NCI-H2107 treated with DMSO at 0.1 percent for 48 hours (cell line): ENCODE data around the gene SEC14L1.

Experiments used
- DNase-seq: peaks from one replicate; lab custom pipeline; 2025; ENCODE audit not compliant: unreplicated experiment; lab: John Stamatoyannopoulos, UW

SEC14L1 gene

GRCh38 chr17:77211681-77212080, 70.9 kb downstream of the SEC14L1 start:
- no peak for DNase-seq

GRCh38 chr17:77212081-77212832, 71.5 kb downstream of the SEC14L1 start:
- DNase-seq: no peak

- no peak for DNase-seq
These were observed 72.3 kb downstream of the SEC14L1 start for GRCh38 chr17:77212833-77213777.

GRCh38 chr17:77213778-77214132, 73.0 kb downstream of the SEC14L1 start:
- DNase-seq: no peak

DNA sequence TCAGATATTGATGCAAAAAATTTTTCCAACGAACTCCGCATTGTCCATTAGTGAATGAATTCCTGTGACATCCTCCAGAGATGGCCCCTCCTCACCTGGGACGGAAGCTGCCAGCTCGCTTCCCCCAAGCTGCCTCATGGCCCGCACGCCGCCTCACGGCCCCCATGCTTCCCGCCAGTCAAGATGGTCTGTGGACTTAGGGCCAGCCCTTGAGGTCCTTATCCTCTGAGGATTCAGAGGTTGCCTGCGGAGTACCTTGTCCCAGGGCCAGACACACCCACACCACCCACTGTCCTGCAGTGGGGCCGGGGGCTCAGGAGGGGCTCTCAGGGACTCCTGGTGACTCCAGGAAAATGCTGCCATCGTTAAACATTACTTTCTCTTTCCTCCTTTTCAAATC, 73.6 kb downstream of the SEC14L1 start:
- no peak for DNase-seq

GRCh38 chr17:77214743-77215142, 74.0 kb downstream of the SEC14L1 start:
- no peak for DNase-seq

- DNase-seq: no peak
These were observed 74.5 kb downstream of the SEC14L1 start for GRCh38 chr17:77215281-77215680.

DNA sequence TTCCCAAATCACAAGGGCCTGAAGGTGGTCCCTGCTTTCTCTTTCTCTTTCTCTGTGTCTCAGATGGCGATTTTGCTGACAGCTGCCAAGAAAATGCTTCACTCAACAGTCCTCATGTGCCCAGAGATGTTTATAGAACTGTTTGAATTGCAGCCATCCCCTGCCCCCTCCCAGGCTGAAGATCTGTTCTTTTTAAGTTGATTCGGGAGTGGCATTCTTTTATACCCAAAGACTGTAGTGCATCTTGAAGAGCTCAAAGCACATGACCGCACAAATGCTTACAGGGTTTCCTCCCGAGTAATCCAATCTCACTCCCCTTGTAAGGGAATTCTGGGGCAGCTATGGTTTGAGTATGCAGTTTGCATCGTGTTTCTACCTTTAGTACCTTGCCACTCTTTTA, 75.7 kb downstream of the SEC14L1 start:
- DNase-seq: peak; percentile 30

DNA sequence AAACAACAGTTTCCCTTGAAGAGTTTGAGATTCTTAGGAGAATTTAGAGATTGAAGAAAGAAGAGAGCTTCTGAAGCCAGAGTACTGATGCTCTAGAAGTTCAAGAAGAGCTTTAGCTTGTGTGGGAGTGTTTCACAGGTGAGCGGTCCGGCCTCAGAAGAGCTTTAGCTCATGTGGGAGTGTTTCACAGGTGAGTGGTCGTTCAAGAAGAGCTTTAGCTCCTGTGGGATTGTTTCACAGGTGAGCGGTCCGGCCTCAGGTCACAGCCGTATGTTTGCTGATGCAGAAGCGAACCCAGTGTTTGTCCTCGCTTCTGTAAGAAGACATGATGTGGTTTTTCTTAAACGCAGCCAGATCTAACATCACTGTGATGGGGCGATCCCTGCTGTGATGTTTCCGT, 76.4 kb downstream of the SEC14L1 start:
- DNase-seq: no peak

GRCh38 chr17:77217566-77217965, 76.8 kb downstream of the SEC14L1 start:
- no peak for DNase-seq

GRCh38 chr17:77218902-77219301, 78.1 kb downstream of the SEC14L1 start:
- no peak for DNase-seq

GRCh38 chr17:77222356-77222755, 81.6 kb downstream of the SEC14L1 start:
- no peak for DNase-seq

- DNase-seq: no peak
These were observed 83.1 kb downstream of the SEC14L1 start for GRCh38 chr17:77223642-77224420.

GRCh38 chr17:77225265-77225664, 84.5 kb downstream of the SEC14L1 start:
- no peak for DNase-seq

DNA sequence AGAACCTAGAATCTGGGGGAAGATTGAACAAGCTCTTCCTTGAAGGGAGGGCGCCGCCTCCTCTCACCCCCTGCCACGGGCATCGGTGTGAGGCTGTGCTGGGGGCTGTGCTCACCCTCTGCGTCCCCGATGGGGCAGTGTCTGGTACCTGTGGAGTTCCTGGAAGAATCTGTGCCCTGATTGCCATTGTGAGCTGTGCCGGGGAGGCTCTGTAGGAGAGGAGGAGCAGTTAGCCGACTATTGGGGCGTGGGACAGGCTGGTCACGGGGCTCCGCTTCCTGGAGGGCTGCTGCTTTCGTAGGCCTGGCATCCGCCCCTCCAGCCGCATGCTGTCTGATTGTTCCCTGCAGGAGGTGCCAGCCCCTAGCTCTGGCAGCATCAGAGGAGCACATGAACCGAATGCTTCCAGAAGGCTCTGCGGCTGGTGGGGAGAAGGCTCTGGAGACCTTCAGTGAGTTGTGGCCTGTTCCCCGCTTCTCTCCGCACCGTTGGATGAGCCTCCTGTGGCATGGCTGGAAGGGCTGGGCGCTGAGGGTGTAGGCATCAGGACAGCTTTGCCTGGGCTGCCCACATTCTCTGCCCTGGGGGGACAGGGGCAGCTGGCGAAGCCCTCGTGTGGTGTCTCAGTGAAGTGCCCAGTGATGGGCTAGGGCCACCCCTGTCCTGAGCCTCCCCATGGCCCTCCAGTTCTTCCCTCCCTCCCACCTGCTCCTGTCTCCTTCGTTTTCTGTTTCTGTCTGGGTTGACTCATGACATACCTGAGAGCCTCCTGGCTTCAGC, 86.9 kb downstream of the SEC14L1 start:
- DNase-seq: no peak

DNA sequence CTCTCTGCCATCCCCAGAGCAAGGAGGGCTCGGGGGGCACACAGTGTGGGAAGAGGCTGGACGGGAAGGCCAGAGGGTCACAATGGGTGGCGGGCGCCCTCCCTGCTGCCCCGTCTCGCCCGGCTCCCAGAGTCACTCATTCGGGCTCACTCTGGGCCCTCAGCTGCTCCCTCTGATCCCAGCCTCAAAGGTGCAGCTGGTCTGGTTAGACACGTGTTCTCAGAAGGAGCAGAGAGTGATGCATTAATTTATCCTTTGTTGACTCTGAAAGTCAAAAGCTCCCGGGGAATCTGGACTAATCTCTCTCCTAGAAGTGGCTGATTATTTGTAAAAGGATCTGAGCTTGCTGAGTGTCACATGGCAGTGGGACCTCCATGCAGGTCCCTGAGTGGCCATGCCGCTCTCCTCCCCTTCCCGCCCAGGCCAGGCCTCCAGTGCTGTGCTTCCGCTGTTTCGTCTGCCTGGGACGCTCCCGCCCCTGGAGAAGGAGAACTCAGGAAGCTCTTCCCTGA, 87.5 kb downstream of the SEC14L1 start:
- DNase-seq: peak; percentile 71

DNA sequence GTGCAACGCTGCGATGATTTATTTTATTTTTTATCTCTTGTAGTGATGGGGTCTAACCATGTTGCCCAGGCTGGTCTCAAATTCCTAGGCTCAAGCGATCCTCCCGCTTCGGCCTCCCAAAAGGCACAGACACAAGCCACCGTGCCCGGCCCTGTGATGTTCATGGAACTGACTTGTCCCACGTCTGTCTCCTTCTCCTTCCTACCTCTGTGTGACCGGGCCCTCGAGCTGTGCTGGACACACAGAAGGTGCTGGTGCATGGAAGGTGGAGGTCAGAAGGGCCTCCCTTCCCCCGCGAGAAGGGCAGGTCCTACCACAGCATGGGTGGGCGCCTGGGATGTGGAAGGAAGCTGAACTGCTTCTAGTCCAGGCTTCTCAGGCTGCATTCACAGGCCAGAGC, 88.0 kb downstream of the SEC14L1 start:
- DNase-seq: no peak

- DNase-seq: no peak
These were observed 89.1 kb downstream of the SEC14L1 start for GRCh38 chr17:77229786-77230435.

DNA sequence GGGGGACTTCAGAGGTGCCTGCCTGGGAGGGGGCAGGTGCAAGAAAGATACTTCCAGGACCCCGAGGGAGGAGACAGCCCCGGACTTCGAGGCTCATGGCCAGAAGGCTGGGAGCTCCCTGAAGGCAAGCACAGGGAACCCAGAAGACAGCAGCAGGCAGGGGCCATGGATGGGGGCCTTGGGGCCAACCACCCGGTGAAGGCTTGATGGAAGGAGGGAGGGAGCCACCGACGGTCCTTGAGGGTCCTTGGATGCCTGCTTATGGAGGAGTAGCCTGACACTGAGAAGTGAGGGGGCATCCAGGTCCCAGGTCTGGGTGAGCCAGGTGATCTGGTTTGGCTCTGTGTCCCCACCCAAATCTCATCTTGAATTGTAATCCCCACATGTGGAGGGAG, 89.7 kb downstream of the SEC14L1 start:
- no peak for DNase-seq
